NCI-H460 (cell line): ENCODE data around the gene WWOX. TPM values are rescaled to one million over a fixed set of nuclear protein-coding genes. Genes with fewer than 3 reads are reported as not detected.

Experiments
- DNase-seq: peaks from one replicate; pipeline ENCODE4 v3.0.0-alpha.2; 2016; ENCODE audit warnings: low read depth; ENCODE audit errors: extremely low read depth
- total RNA-seq: library from RNA; depleted of rRNA; stranded (reverse); fragments of >200 nt; shearing (Covaris generic); gene quantifications from 2 replicates; pipeline ENCODE4 v1.2.3, GENCODE V29; 2014

WWOX gene
- total RNA-seq, 1 experiment from 2014 or later = 11.1 TPM

GRCh38 chr16:78483124-78483992 lies 383.9 kb downstream of the WWOX start:
- no peak for DNase-seq

- no peak for DNase-seq
These were observed 385.1 kb downstream of the WWOX start for GRCh38 chr16:78484509-78485058.

- no peak for DNase-seq
These were observed 385.9 kb downstream of the WWOX start for GRCh38 chr16:78485188-78485916.

- DNase-seq = no peak
These were observed 386.4 kb downstream of the WWOX start for GRCh38 chr16:78485917-78486257.

- DNase-seq = no peak
These were observed 388.0 kb downstream of the WWOX start for GRCh38 chr16:78487471-78487870.

GRCh38 chr16:78489072-78489471 lies 389.6 kb downstream of the WWOX start:
- no peak for DNase-seq

- no peak for DNase-seq
These were observed 390.2 kb downstream of the WWOX start for GRCh38 chr16:78489631-78490030.

- no peak for DNase-seq
These were observed 391.0 kb downstream of the WWOX start for GRCh38 chr16:78490431-78490830.

GRCh38 chr16:78490847-78491246 lies 391.4 kb downstream of the WWOX start:
- DNase-seq = no peak

- DNase-seq = no peak
These were observed 394.1 kb downstream of the WWOX start for GRCh38 chr16:78493573-78493972.

GRCh38 chr16:78494105-78494504 lies 394.7 kb downstream of the WWOX start:
- DNase-seq = no peak

GRCh38 chr16:78494674-78495073 lies 395.2 kb downstream of the WWOX start:
- no peak for DNase-seq

- no peak for DNase-seq
These were observed 396.7 kb downstream of the WWOX start for GRCh38 chr16:78496189-78496588.

GRCh38 chr16:78499399-78499798 lies 399.9 kb downstream of the WWOX start:
- no peak for DNase-seq

- no peak for DNase-seq
These were observed 401.3 kb downstream of the WWOX start for GRCh38 chr16:78500659-78501270.

- no peak for DNase-seq
These were observed 402.3 kb downstream of the WWOX start for GRCh38 chr16:78501744-78502143.

GRCh38 chr16:78502812-78503350 lies 403.4 kb downstream of the WWOX start:
- DNase-seq = no peak

- DNase-seq = peak; percentile 4
These were observed 404.1 kb downstream of the WWOX start for GRCh38 chr16:78503602-78504001.

- DNase-seq = no peak
These were observed 405.0 kb downstream of the WWOX start for GRCh38 chr16:78504401-78504851.

GRCh38 chr16:78505036-78505435 lies 405.6 kb downstream of the WWOX start:
- DNase-seq = no peak
